ENCODE results near the gene IL17RC.

DNA sequence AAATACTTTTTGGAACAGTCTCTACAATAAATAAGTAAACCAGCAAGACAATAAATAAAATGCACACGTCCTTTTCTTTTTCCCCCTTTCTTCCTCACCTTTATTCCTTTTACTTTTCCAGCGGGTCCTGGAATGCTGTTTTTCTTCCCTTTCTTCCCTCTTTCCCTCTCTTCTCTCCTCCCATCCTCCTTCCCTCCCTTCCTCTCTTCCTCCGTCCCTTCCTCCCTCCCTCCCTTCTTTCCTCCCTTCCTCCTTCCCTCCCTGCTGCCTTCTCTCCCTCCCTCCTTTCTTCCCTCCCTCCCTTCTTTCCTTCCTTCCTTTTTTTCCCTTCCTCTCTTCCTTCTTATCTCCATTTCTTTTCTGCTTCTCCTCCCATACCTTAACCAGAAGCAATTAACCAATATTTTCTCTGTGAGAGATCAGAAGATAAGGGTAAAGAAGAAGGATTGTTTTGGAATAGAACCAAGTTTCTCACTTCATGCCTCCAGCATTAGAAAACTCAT is 17.6 kb upstream of the IL17RC start:
- TF ChIP-seq, protein P1, sequence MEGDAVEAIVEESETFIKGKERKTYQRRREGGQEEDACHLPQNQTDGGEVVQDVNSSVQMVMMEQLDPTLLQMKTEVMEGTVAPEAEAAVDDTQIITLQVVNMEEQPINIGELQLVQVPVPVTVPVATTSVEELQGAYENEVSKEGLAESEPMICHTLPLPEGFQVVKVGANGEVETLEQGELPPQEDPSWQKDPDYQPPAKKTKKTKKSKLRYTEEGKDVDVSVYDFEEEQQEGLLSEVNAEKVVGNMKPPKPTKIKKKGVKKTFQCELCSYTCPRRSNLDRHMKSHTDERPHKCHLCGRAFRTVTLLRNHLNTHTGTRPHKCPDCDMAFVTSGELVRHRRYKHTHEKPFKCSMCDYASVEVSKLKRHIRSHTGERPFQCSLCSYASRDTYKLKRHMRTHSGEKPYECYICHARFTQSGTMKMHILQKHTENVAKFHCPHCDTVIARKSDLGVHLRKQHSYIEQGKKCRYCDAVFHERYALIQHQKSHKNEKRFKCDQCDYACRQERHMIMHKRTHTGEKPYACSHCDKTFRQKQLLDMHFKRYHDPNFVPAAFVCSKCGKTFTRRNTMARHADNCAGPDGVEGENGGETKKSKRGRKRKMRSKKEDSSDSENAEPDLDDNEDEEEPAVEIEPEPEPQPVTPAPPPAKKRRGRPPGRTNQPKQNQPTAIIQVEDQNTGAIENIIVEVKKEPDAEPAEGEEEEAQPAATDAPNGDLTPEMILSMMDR (IDR thresholded peaks at IDR 0.05), result no peak
- no peak for TF ChIP-seq POLR2A (IDR thresholded peaks at IDR 0.05)

Data from Peyer's patch (tissue), 4 donors.